HEK293 (cell line): ENCODE measurements around the gene TSHZ2.

ENCODE experiments used
- CTCF ChIA-PET: fragments of 350-600 bp; formaldehyde crosslinking; extraction: SDS; loops from one replicate; lab custom pipeline; 2021; ENCODE audit warnings: antibody characterized with exemption; lab: Yijun Ruan, JAX
- POLR2A ChIA-PET: fragments of 300-600 bp; formaldehyde crosslinking; extraction: SDS; loops from one replicate; lab custom pipeline; 2020; ENCODE audit warnings: antibody characterized with exemption, inconsistent platforms; lab: Yijun Ruan, JAX
- H3K27ac ChIP-seq: fragments of 200-500 bp; sonication (Bioruptor generic); 2 replicates; pipeline ENCODE4 v1.5.1; 2014; ENCODE audit warnings: low read depth, low read length, control low read depth, inconsistent platforms; ENCODE audit errors: extremely low read depth
- H3K36me3 ChIP-seq, 2 experiments: fragments of 200-500 bp in 1 of 2; sonication (Bioruptor generic) in 1 of 2; 1 replicate in 1 of 2; 2 replicates in 1 of 2; pipeline ENCODE4 v1.5.1; 2014 to 2017; ENCODE audit warnings: inconsistent platforms in 2 of 2, low read length in 2 of 2; ENCODE audit not compliant: control insufficient read depth in 2 of 2, insufficient read depth in 1 of 2
- H3K4me1 ChIP-seq: fragments of 200-500 bp; sonication (Bioruptor generic); 2 replicates; pipeline ENCODE4 v1.5.1; 2014; ENCODE audit warnings: mild to moderate bottlenecking, low read length, inconsistent platforms; ENCODE audit not compliant: control insufficient read depth, insufficient read depth
- H3K4me3 ChIP-seq: 2 replicates; pipeline ENCODE4 v1.5.1; 2011; ENCODE audit warnings: low read depth, mild to moderate bottlenecking, control low read depth, low read length, moderate library complexity
- H3K9me3 ChIP-seq: fragments of 200-500 bp; sonication (Bioruptor generic); 2 replicates; pipeline ENCODE4 v1.5.1; 2014; ENCODE audit warnings: low read depth, low read length, inconsistent platforms; ENCODE audit not compliant: control insufficient read depth, insufficient read depth
- AEBP2 ChIP-seq: fragments of 450-650 bp; formaldehyde crosslinking; IDR thresholded peaks from 2 replicates; pipeline ENCODE4 v1.5.1; 2016; ENCODE audit warnings: missing biosample characterization, missing genetic modification characterization, borderline replicate concordance
- GLIS2 ChIP-seq: fragments of 450-650 bp; formaldehyde crosslinking; IDR thresholded peaks from 2 replicates; pipeline ENCODE4 v1.5.1; 2016; ENCODE audit warnings: missing biosample characterization, missing genetic modification characterization
- HOXC10 ChIP-seq: sonication (generic); formaldehyde crosslinking; IDR thresholded peaks from 2 replicates; pipeline ENCODE4 v1.8.1; 2023; ENCODE audit warnings: mild to moderate bottlenecking, missing genetic modification reagents
- IKZF3 ChIP-seq: fragments of 450-650 bp; IDR thresholded peaks from 2 replicates; pipeline ENCODE4 v1.5.0; 2018; ENCODE audit warnings: missing biosample characterization, mild to moderate bottlenecking, missing genetic modification characterization, moderate library complexity
- SP2 ChIP-seq: fragments of 450-650 bp; formaldehyde crosslinking; IDR thresholded peaks from 2 replicates; pipeline ENCODE4 v1.5.1; 2016; ENCODE audit warnings: missing biosample characterization, missing genetic modification characterization
- TSHZ1 ChIP-seq: fragments of 450-650 bp; formaldehyde crosslinking; IDR thresholded peaks from 2 replicates; pipeline ENCODE4 v1.5.1; 2016; ENCODE audit warnings: missing biosample characterization, missing genetic modification characterization, borderline replicate concordance
- ZBTB6 ChIP-seq: fragments of 450-650 bp; formaldehyde crosslinking; IDR thresholded peaks from 2 replicates; pipeline ENCODE4 v1.5.1; 2017; ENCODE audit warnings: missing biosample characterization, missing genetic modification characterization
- ZBTB7A ChIP-seq: fragments of 450-650 bp; formaldehyde crosslinking; IDR thresholded peaks from 2 replicates; pipeline ENCODE4 v1.5.1; 2016; ENCODE audit warnings: low read depth, missing biosample characterization, missing genetic modification characterization
- ZNF266 ChIP-seq: fragments of 450-650 bp; formaldehyde crosslinking; IDR thresholded peaks from 2 replicates; pipeline ENCODE4 v1.5.1; 2016; ENCODE audit warnings: missing biosample characterization, missing genetic modification characterization, low read depth
- ZNF324 ChIP-seq: fragments of 450-650 bp; formaldehyde crosslinking; IDR thresholded peaks from 2 replicates; pipeline ENCODE4 v1.5.1; 2016; ENCODE audit warnings: missing biosample characterization, missing genetic modification characterization
- ZNF626 ChIP-seq: fragments of 450-650 bp; sonication (Bioruptor Pico); formaldehyde crosslinking; IDR thresholded peaks from 2 replicates; pipeline ENCODE4 v1.5.1; 2018; ENCODE audit warnings: missing biosample characterization, missing genetic modification characterization, inconsistent platforms
- ZNF645 ChIP-seq: fragments of 450-650 bp; formaldehyde crosslinking; IDR thresholded peaks from 2 replicates; pipeline ENCODE4; 2016; ENCODE audit warnings: missing biosample characterization, missing genetic modification characterization
- ZNF768 ChIP-seq: fragments of 450-650 bp; formaldehyde crosslinking; IDR thresholded peaks from 2 replicates; pipeline ENCODE4 v1.5.1; 2018; ENCODE audit warnings: missing biosample characterization, mild to moderate bottlenecking, missing genetic modification characterization
- TF ChIP-seq, protein P1 (sequence below): fragments of 450-650 bp; formaldehyde crosslinking; IDR thresholded peaks from 2 replicates; pipeline ENCODE4 v1.5.1; 2016; ENCODE audit warnings: missing biosample characterization, missing genetic modification characterization
- TF ChIP-seq, protein P2 (sequence below): fragments of 450-650 bp; formaldehyde crosslinking; IDR thresholded peaks from 2 replicates; pipeline ENCODE4 v1.5.1; 2016; ENCODE audit warnings: missing biosample characterization, missing genetic modification characterization

Gene TSHZ2

GRCh38 chr20:52943185-52943841, 28.8 kb upstream of the TSHZ2 start:
- CTCF ChIA-PET: no interaction called here

More at GRCh38 chr20:52943185-52943841, 28.8 kb upstream of the TSHZ2 start:
- H3K4me3 ChIP-seq: no peak overlapping the region
- TF ChIP-seq ZNF768 (tag by site-specific recombination) (no peak), ZNF645 (tag by site-specific recombination) (no peak), IKZF3 (tag by site-specific recombination) (no peak), ZBTB6 (tag by site-specific recombination) (no peak), SP2 (tag by site-specific recombination) (no peak), ZBTB7A (tag by site-specific recombination) (no peak), ZNF324 (tag by site-specific recombination) (no peak), ZNF266 (tag by site-specific recombination) (no peak), GLIS2 (tag by site-specific recombination) (no peak), HOXC10 (no peak), AEBP2 (no peak), ZNF626 (tag by site-specific recombination) (no peak), TSHZ1 (tag by site-specific recombination) (no peak)
- TF ChIP-seq, protein P1, sequence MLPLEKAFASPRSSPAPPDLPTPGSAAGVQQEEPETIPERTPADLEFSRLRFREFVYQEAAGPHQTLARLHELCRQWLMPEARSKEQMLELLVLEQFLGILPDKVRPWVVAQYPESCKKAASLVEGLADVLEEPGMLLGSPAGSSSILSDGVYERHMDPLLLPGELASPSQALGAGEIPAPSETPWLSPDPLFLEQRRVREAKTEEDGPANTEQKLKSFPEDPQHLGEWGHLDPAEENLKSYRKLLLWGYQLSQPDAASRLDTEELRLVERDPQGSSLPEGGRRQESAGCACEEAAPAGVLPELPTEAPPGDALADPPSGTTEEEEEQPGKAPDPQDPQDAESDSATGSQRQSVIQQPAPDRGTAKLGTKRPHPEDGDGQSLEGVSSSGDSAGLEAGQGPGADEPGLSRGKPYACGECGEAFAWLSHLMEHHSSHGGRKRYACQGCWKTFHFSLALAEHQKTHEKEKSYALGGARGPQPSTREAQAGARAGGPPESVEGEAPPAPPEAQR (tag by site-specific recombination): no peak
- TF ChIP-seq, protein P2, sequence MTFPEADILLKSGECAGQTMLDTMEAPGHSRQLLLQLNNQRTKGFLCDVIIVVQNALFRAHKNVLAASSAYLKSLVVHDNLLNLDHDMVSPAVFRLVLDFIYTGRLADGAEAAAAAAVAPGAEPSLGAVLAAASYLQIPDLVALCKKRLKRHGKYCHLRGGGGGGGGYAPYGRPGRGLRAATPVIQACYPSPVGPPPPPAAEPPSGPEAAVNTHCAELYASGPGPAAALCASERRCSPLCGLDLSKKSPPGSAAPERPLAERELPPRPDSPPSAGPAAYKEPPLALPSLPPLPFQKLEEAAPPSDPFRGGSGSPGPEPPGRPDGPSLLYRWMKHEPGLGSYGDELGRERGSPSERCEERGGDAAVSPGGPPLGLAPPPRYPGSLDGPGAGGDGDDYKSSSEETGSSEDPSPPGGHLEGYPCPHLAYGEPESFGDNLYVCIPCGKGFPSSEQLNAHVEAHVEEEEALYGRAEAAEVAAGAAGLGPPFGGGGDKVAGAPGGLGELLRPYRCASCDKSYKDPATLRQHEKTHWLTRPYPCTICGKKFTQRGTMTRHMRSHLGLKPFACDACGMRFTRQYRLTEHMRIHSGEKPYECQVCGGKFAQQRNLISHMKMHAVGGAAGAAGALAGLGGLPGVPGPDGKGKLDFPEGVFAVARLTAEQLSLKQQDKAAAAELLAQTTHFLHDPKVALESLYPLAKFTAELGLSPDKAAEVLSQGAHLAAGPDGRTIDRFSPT (tag by site-specific recombination): no peak
- no peaks in the 10 kb centered on the region for H3K36me3 ChIP-seq
- POLR2A ChIA-PET: no interaction called here
- no peaks in the 10 kb centered on the region for H3K4me1 ChIP-seq
- no peak overlapping the region for H3K27ac ChIP-seq
- no peaks in the 10 kb centered on the region for H3K9me3 ChIP-seq
